Astrocyte of the cerebellum (primary cell): ENCODE data around the gene MYOZ2.
"Not testable (repeated sequence)": the region's sequence is repeated elsewhere in the genome, so short reads cannot be mapped to it uniquely, and the experiment has no call there.

Source experiments
- DNase-seq: peaks from one replicate; pipeline ENCODE4 v3.0.0-alpha.2; 2011; ENCODE audit warnings: low read depth
- H3K4me3 ChIP-seq: 2 replicates; pipeline ENCODE4 v1.5.1; 2011; ENCODE audit warnings: mild to moderate bottlenecking, low read depth, low read length, moderate library complexity
- in situ Hi-C: cut with HindIII; loops from 2 replicates; pipeline ENCODE4 v1.10.0; 2017; ENCODE audit warnings: low sequenced_read_pairs
- TF ChIP-seq, protein P1 (sequence below): IDR thresholded peaks from 2 replicates; pipeline ENCODE4 v1.5.1; 2012; ENCODE audit warnings: low read length, low read depth, moderate library complexity, mild to moderate bottlenecking; ENCODE audit errors: missing control alignments

Gene MYOZ2

DNA sequence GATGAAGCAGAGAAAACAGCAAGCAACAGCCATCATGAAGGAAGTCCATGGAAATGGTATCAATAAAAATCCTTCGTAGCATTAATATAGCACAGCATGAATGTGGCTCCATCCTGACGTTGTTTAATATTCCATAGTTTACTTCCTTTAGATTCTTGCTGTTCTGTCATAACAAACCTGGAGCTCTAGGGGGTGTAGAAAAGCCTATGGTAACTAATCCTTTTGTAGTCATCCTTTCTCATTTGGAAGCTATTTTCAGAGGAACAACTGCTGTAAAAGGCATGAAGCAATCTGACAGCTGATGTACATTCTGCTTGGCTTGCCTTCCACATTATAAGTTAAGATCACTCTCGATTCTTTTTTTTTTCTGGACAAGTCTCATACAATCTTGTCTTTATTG lies 914 bp downstream of the MYOZ2 start:
- TF ChIP-seq, protein P1, sequence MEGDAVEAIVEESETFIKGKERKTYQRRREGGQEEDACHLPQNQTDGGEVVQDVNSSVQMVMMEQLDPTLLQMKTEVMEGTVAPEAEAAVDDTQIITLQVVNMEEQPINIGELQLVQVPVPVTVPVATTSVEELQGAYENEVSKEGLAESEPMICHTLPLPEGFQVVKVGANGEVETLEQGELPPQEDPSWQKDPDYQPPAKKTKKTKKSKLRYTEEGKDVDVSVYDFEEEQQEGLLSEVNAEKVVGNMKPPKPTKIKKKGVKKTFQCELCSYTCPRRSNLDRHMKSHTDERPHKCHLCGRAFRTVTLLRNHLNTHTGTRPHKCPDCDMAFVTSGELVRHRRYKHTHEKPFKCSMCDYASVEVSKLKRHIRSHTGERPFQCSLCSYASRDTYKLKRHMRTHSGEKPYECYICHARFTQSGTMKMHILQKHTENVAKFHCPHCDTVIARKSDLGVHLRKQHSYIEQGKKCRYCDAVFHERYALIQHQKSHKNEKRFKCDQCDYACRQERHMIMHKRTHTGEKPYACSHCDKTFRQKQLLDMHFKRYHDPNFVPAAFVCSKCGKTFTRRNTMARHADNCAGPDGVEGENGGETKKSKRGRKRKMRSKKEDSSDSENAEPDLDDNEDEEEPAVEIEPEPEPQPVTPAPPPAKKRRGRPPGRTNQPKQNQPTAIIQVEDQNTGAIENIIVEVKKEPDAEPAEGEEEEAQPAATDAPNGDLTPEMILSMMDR = no peak
- in situ Hi-C loops = no loop called here
- H3K4me3 ChIP-seq = no peak overlapping the region
- no peak for DNase-seq

- no peak for DNase-seq
- no peak overlapping the region for H3K4me3 ChIP-seq
- in situ Hi-C loops = no loop called here
- TF ChIP-seq, protein P1 = no peak
Measured at GRCh38 chr4:119138046-119138445, 2.4 kb downstream of the MYOZ2 start.

- no peak for DNase-seq
- in situ Hi-C loops = no loop called here
- TF ChIP-seq, protein P1 = no peak
- no peak overlapping the region for H3K4me3 ChIP-seq
Measured at GRCh38 chr4:119139311-119139710, 3.7 kb downstream of the MYOZ2 start.

DNA sequence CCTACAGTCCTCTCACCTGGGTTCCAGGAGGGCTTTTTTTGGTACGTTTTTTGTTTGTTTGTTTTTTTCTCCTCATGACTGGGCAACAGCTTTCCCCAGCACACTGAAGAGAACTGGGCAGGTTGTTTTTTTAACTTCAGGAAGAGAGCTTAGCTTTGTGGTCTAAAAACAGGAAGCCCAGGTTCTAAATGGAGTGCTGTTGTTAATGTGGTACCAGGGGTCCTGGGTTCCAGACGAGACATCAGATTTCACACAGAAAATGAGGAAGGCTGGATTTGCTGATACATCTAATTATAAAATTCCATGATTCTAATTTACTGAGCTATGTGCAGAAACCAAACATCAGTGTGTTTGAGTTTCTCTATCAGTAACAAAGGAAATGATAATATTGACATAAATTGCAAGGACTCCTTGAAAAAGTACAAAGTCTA lies 4.2 kb downstream of the MYOZ2 start:
- no peak for DNase-seq

DNA sequence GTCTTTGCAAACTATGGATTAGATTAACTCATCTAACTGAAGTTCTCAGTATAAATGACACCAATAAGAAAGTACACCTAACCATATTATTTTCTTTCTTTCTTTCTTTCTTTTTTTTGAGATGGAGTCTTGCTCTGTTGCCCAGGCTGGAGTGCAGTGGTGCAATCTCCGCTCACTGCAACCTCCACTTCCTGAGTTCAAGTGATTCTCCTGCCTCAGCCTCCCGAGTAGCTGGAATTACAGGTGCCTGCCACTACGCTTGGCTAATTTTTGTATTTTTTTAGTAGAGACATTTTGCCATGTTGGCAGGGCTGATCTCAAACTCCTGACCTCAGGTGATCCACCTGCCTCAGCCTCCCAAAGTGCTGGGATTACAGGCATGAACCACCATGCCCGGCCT lies 5.7 kb downstream of the MYOZ2 start:
- DNase-seq, H3K4me3 ChIP-seq, in situ Hi-C loops: not testable (repeated sequence)

More for the DNA sequence above, 4.2 kb downstream of the MYOZ2 start:
- H3K4me3 ChIP-seq = no peak overlapping the region
- TF ChIP-seq, protein P1 = no peak
- in situ Hi-C loops = no loop called here

GRCh38 chr4:119142833-119143232 lies 7.2 kb downstream of the MYOZ2 start:
- in situ Hi-C loops = no loop called here
- H3K4me3 ChIP-seq = no peak overlapping the region
- TF ChIP-seq, protein P1 = no peak
- no peak for DNase-seq

GRCh38 chr4:119143341-119143740 lies 7.7 kb downstream of the MYOZ2 start:
- in situ Hi-C loops, DNase-seq, H3K4me3 ChIP-seq: not testable (repeated sequence)

DNA sequence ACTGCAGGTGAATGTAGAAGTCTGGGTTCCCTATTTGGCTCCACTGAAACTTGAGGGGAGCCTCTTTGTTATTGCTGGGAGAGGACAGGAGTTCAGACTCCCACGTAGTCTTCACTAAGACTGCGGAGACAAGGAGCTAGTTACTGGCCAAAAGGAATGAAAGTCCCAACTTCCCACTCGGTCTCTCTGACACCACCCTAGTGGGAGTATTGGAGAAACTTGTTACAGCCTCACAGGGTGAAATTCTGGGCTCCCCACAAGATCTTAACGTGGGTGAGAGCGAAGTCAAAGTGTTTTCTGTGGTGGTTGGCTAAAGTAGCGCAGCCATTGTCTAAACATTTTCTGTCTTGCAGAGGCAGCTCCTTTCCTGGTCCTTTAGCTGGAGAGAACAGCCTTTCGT lies 13.5 kb downstream of the MYOZ2 start:
- in situ Hi-C loops = no loop called here
- DNase-seq = no peak
- H3K4me3 ChIP-seq = no peak overlapping the region
- TF ChIP-seq, protein P1 = no peak
